AG04450 (cell line): ENCODE measurements around the gene C17orf67. TPM values are rescaled to one million over a fixed set of nuclear protein-coding genes. Genes with fewer than 3 reads are reported as not detected.

Experiments used
- CTCF ChIA-PET: fragments of 300-600, 350-600 bp; formaldehyde crosslinking; extraction: SDS; loops from one replicate; lab custom pipeline; 2022; ENCODE audit warnings: antibody characterized with exemption, inconsistent platforms; lab: Charles Lee
- POLR2A ChIA-PET: fragments of 350-600 bp; formaldehyde crosslinking; extraction: SDS; loops from one replicate; lab custom pipeline; 2021; ENCODE audit warnings: antibody characterized with exemption, inconsistent platforms; lab: Yijun Ruan, JAX
- DNase-seq: peaks from one replicate; pipeline ENCODE4 v3.0.0-alpha.2; 2011; ENCODE audit warnings: low read depth, low spot score
- H3K27ac ChIP-seq: one replicate; pipeline ENCODE4 v1.5.1; 2012; ENCODE audit warnings: low read depth, low read length, control low read depth
- H3K27me3 ChIP-seq: one replicate; pipeline ENCODE4 v1.6.0; 2012; ENCODE audit warnings: low read length; ENCODE audit not compliant: control insufficient read depth, insufficient read depth
- H3K4me3 ChIP-seq: 2 replicates; pipeline ENCODE4 v1.5.1; 2011; ENCODE audit warnings: mild to moderate bottlenecking, low read depth, low read length, control low read depth
- H3K9me3 ChIP-seq: 2 replicates; pipeline ENCODE4 v1.5.1; 2012; ENCODE audit warnings: low read length; ENCODE audit not compliant: control insufficient read depth, insufficient read depth
- CTCF ChIP-seq: IDR thresholded peaks from 2 replicates; pipeline ENCODE4 v1.5.1; 2011; ENCODE audit warnings: low read depth, low read length, control low read depth, inconsistent platforms
- polyA plus RNA-seq: library from polyadenylated mRNA; depleted of rRNA; stranded (reverse); fragments of >200 nt; gene quantifications from 2 replicates; pipeline ENCODE4 v1.2.3, GENCODE V29; 2011

C17orf67 gene
- polyA plus RNA-seq, 1 experiment: 0.76 TPM

GRCh38 chr17:56754523-56755208 lies 79.1 kb downstream of the C17orf67 start:
- POLR2A ChIA-PET: interaction anchor here (0.8 to 1.0 kb wide), 2 partner anchors 25 to 55 kb away, joined by 3 read pairs; no protein-coding TSS in a partner anchor
- H3K27ac ChIP-seq: peak overlapping the region; percentile 31
- H3K27me3 ChIP-seq: no peaks in the 10 kb centered on the region
- DNase-seq: no peak
- H3K9me3 ChIP-seq: no peaks in the 10 kb centered on the region
- CTCF ChIA-PET: interaction anchor here (4.7 to 5.2 kb wide), 2 partner anchors 26 to 39 kb away, joined by 25 to 27 read pairs; no protein-coding TSS in a partner anchor
- no peak overlapping the region for H3K4me3 ChIP-seq
- no peak for TF ChIP-seq CTCF

- ChIA-PET CTCF (interaction anchor here (5.2 kb wide), 1 partner anchor 36 kb away, joined by 27 read pairs; no protein-coding TSS in a partner anchor), POLR2A (interaction anchor here (0.7 kb wide), 1 partner anchor 1298 kb away, joined by 3 read pairs; no protein-coding TSS in a partner anchor)
- Histone ChIP-seq H3K9me3 (no peaks in the 10 kb centered on the region), H3K27ac (no peak overlapping the region), H3K27me3 (no peaks in the 10 kb centered on the region), H3K4me3 (no peak overlapping the region)
- no peak for DNase-seq
- no peak for TF ChIP-seq CTCF
These were observed 81.4 kb downstream of the C17orf67 start for GRCh38 chr17:56752263-56752836.

- TF ChIP-seq CTCF: peak; percentile 23; the same call in 1 of the 2 replicates
- H3K27ac ChIP-seq: no peak overlapping the region
- CTCF ChIA-PET: interaction anchor here (0.6 to 0.9 kb wide), 2 partner anchors 13 to 58 kb away, joined by 4 read pairs; no protein-coding TSS in a partner anchor
- no peaks in the 10 kb centered on the region for H3K27me3 ChIP-seq
- no peak overlapping the region for H3K4me3 ChIP-seq
- DNase-seq: no peak
- POLR2A ChIA-PET: interaction anchor here (0.6 kb wide), 1 partner anchor 1128 kb away, joined by 5 read pairs; no protein-coding TSS in a partner anchor
- H3K9me3 ChIP-seq: no peaks in the 10 kb centered on the region
These were observed 82.5 kb downstream of the C17orf67 start for GRCh38 chr17:56751145-56751738.

- TF ChIP-seq CTCF: no peak
- no peak overlapping the region for H3K27ac ChIP-seq
- peaks cover 11% of the 10 kb centered on the region for H3K9me3 ChIP-seq
- ChIA-PET CTCF (no interaction called here), POLR2A (no interaction called here)
- H3K4me3 ChIP-seq: no peak overlapping the region
- no peaks in the 10 kb centered on the region for H3K27me3 ChIP-seq
- no peak for DNase-seq
These were observed 89.0 kb downstream of the C17orf67 start for GRCh38 chr17:56744721-56745120.
